GM21381 (cell line): ENCODE measurements around the gene LRRIQ1.
"Not testable (repeated sequence)": the region's sequence is repeated elsewhere in the genome, so short reads cannot be mapped to it uniquely, and the experiment has no call there.

Experiments used
- ATAC-seq: cut with Tn5 transposase; IDR thresholded peaks from one replicate; pipeline ENCODE4 v1.9.1; 2021; ENCODE audit warnings: mild to moderate bottlenecking, moderate library complexity; ENCODE audit not compliant: unreplicated experiment

Gene LRRIQ1

GRCh38 chr12:85183855-85184254 is 147.7 kb downstream of the LRRIQ1 start:
- no peak for ATAC-seq

DNA sequence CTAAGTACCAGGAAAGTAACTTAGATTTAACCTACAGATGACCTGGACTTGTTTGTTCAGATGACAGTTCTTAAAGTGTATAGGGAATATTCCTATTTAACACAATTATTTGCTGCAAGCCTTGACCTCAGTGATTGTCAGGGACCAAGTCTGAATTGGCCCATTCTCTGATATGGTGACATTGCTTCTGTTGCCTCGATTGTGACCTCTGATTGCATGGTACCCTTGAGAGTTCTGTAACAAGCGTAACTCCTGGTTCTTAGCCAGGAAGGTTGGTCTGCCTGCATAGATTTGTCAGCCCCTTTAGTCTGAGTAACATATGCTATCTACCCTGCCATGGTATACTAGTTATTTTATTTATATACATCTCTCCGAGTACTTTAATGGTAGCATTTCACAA is 150.1 kb downstream of the LRRIQ1 start:
- ATAC-seq, result no peak

- no peak for ATAC-seq
Observed at GRCh38 chr12:85188619-85189018, 152.5 kb downstream of the LRRIQ1 start.

GRCh38 chr12:85190728-85191127 is 154.6 kb downstream of the LRRIQ1 start:
- ATAC-seq, result no peak

DNA sequence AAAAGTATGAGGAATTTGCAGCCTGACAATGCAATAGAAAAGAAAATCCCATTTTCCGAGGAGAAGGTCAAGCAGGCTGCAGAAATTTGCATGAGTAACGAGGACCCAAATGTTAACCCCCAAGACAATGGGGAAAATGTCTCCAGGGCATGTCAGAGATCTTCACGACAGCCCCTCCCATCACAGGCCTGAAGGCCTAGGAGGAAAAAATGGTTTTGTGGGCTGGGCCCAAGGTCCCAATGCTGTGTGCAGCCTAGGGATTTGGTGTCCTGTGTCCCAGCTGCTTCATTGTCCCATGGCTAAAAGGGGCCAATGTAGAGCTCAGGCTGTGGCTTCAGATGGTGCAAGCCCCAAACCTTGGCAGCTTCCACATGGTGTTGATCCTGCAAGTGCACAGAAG is 167.7 kb downstream of the LRRIQ1 start:
- ATAC-seq, result not testable (repeated sequence)

GRCh38 chr12:85206543-85206942 is 170.4 kb downstream of the LRRIQ1 start:
- no peak for ATAC-seq

- ATAC-seq, result not testable (repeated sequence)
Observed at GRCh38 chr12:85224339-85224738, 188.2 kb downstream of the LRRIQ1 start.

DNA sequence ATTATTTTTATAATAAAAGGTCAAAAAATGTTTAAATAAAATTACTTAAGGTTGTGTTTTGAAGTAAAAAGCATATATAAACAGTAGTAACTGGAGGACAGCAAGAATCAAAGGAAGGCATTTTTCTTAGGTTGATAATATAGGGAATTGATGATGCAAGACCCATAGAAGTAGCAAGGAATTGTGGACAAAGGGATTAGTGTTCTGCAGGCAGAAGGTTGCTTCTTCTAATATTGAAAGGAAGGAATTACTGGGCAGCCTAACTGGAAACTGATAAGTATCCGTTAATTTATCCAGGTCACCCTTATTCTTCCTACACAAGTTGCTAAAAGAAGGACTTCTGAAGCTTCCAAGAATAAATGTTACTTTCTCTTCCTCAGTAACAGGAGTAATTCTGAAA is 189.3 kb downstream of the LRRIQ1 start:
- no peak for ATAC-seq

DNA sequence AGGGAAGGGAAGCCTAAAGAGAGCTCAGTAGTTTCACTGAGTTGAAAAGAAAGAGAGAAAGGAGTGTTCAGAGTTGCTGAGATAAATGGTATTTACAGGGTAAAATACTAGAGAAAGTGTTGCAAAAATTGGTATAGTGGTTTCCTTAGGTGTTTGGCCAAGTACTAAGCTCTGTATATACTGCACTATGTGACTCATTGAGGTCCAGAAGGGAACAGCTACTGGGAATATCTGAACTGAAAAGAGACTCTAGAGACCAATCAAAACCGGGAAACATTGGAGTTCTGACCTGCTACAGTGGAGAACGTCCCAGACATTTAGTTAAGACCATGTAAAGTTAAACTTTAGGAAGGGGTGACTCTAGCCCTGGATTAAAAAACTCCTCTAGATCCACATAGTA is 201.2 kb downstream of the LRRIQ1 start:
- ATAC-seq, result no peak

DNA sequence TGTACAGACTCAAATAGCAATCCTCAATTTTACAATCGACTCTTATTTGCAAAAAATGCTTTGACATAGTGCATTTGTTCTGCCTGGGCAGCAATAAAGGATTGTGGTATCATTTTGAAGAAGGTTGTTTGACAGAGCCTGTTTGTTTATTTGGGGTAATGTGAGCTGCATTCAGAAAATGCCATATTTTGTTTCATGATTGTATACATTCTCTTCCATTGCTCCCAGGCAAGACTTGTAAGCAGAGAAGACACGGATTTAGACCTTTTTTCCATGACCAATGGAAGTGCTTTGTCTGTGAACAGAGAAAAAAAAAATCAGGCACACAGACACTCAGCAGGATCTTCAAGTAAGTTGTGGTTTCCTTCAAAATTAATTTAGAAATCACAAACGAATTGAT is 208.4 kb downstream of the LRRIQ1 start:
- no peak for ATAC-seq

- ATAC-seq, result no peak
Observed at GRCh38 chr12:85253853-85254252, 217.7 kb downstream of the LRRIQ1 start.

DNA sequence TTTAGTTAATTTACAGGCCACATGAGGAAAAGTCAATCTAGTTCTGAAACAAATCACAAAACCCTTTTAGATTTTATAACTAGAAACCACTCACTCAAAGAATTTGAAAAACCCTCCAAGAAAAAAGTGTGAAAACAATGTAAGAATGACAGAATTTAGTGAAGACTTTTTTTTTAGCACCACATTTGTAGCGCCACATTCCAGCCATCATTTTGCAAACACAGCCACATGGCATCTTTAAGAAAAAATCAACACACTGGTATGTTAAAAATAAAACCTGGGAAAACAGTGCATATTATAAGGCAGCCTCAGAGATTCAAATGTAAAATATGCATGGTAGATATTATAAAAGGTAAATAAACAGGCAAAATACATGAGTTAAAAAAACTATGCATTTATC is 221.5 kb downstream of the LRRIQ1 start:
- no peak for ATAC-seq

- no peak for ATAC-seq
Observed at GRCh38 chr12:85260447-85260846, 224.3 kb downstream of the LRRIQ1 start.

DNA sequence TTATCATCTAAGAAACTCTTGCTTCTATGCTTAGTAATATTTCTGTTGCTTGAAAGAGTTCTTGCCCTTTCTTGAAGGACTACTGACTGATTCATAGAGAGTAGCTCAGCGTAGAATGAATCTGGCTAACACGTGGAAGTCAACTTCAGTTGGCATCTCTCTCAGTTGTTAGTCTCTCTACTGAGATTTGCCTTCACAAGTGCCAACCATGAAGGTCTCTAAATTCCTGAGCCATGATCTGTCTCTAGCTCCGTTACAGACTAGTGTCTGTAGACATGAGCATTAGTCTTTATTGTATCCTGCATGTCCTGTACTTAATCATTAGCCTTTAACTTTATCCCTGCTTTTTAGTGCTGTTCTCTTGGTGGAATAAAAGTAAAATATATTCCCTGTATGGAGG is 224.7 kb downstream of the LRRIQ1 start:
- ATAC-seq, result no peak

GRCh38 chr12:85266356-85266755 is 230.2 kb downstream of the LRRIQ1 start:
- ATAC-seq, result no peak

DNA sequence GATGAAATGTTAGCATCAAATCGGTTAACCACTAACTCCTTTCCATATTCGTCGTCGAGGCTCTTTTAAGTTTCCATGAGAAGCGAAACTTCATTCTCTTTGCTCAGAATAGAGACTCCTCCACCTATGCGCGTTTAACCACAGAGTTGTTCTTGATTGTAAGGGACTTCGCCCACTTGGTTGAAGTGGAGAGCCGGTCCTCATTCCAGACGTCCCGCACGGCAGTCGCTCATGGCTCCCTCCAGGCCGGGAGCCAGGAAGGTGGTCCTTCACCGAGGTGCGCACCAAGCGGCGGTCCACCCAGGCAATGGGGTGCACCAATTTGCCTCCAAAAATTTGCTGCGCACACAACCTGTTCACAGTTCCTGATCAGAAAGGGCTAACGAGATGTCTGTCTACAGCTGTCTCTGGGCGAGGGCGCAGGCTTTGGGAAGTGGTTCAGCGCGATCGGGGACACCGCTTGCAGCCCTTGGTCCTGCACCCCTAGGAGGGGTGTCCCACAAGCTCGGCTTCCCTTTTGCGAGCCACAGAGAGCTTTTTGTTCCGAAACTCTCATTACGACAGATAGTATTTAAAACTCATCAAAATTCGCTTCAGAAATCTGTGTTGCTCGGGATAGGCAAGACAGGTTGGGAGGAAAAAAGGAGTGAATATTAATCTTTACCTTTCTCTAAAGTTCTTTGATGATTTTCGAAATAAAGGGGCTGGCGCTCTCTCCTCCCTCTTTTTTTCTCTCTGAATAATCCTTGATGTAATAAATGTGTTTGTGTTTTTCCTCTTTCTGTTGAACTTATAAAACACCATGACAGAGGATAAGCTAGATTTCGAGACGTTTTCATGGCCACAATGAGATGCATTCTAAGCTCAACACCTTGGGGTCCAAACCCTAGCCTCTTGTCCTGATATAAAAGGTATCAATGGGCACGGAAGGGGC is 237.5 kb downstream of the LRRIQ1 start:
- ATAC-seq, result peak; percentile 73

DNA sequence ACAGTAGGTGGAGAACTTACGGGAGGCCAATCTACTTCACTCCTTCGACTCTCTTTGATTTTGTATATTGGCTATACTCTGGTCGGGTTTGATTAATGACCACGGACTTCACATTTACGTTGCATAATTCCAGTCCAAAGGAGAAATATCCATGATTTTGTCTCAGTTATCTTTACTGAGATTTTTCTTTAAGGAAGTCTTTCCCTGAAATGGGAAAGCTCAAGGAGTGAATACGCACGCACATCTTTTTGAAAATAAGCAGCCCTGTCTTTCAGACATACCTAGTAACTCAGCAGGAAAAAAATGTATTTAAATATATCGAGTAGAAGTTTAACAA is 238.1 kb downstream of the LRRIQ1 start:
- no peak for ATAC-seq

GRCh38 chr12:85275374-85275773 is 239.2 kb downstream of the LRRIQ1 start:
- ATAC-seq, result no peak

- no peak for ATAC-seq
Observed at GRCh38 chr12:85277191-85277590, 241.0 kb downstream of the LRRIQ1 start.

- no peak for ATAC-seq
Observed at GRCh38 chr12:85277900-85278597, 241.9 kb downstream of the LRRIQ1 start.

DNA sequence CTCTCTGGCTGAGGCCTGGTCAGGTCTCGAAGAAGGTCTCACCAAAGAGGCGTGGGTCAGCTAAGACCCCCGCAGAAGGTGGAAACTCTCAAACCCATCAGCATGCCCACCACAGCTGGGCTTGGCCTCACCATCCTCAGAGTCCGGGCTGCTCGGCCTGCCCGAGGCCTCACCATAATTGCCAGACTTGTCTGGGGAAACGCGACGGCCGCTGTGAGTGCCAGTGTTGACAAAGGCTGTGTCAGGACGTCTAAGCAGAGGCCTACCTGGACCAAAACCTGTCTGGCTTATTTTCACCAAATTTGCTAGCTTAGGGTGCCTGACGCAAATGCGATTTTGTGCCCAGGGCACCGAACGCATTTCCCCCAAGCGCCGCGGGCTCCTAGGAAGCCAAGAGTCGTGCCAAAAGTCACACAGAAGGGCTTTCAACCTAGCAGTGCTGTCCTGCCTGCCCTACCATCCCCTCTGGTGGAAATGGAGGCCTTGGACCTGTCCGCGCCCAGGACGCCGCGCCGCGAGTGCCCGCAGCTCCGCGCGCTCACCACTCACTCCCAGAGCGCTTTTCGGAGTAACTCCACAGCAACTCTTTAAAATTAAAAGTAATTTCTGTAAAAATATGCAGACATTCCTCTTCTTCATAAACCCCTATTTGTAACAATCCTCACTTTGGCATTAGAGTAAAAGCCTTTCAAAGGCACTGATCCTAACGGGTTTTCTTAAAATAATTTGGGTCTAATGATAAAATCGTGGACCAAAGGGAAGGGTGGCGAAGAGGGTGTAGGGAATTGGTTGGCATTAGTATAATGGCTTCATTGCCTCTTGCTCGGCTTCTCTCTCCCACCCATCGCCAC is 242.7 kb downstream of the LRRIQ1 start:
- ATAC-seq, result no peak
